Measurements from ENCODE around the gene UPK2. TPM values are rescaled to one million over a fixed set of nuclear protein-coding genes. Genes with fewer than 3 reads are reported as not detected.
"Not testable (repeated sequence)": the region's sequence is repeated elsewhere in the genome, so short reads cannot be mapped to it uniquely, and the experiment has no call there.

UPK2 gene
- total and polyA plus RNA-seq, 10 of the 15 experiments (the other 5 are each of a cell fraction or from before 2014, with no cell fraction given): 0.07 to 1.0 (median 0.31) TPM; not detected in 7

DNA sequence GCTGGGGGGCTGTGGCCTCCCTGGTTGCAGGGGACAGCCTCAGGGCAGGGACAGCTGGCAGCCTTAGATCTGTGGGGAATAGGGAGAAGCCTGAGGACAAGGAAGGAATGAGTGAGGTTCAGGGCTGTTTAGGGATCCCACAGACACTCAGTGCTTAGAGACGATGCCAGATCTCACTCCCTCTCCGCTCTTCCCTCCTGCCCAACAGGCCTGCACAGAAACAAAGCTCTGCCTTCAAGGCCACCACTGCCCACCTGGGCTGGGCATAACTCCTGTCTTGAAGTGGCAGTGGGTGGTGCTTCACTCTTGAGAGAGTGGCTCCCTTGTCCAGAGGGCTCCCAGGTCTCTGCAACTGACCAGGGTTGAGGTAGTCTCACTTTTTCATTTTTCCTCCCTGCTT lies 28.7 kb downstream of the UPK2 start (continued):
- TF ChIP-seq, protein P1, sequence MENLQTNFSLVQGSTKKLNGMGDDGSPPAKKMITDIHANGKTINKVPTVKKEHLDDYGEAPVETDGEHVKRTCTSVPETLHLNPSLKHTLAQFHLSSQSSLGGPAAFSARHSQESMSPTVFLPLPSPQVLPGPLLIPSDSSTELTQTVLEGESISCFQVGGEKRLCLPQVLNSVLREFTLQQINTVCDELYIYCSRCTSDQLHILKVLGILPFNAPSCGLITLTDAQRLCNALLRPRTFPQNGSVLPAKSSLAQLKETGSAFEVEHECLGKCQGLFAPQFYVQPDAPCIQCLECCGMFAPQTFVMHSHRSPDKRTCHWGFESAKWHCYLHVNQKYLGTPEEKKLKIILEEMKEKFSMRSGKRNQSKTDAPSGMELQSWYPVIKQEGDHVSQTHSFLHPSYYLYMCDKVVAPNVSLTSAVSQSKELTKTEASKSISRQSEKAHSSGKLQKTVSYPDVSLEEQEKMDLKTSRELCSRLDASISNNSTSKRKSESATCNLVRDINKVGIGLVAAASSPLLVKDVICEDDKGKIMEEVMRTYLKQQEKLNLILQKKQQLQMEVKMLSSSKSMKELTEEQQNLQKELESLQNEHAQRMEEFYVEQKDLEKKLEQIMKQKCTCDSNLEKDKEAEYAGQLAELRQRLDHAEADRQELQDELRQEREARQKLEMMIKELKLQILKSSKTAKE (IDR thresholded peaks at IDR 0.05; ENCODE audit: low read depth, poor library complexity, severe bottlenecking): no peak
- no peak for TF ChIP-seq RAD21 (IDR thresholded peaks at IDR 0.05; ENCODE audit: insufficient read depth, low read depth, low read length)
- no peak for TF ChIP-seq WRNIP1 (IDR thresholded peaks at IDR 0.05; ENCODE audit: borderline replicate concordance, low read depth, low read length)
- TF ChIP-seq DPF2 (IDR thresholded peaks at IDR 0.05): no peak

DNA sequence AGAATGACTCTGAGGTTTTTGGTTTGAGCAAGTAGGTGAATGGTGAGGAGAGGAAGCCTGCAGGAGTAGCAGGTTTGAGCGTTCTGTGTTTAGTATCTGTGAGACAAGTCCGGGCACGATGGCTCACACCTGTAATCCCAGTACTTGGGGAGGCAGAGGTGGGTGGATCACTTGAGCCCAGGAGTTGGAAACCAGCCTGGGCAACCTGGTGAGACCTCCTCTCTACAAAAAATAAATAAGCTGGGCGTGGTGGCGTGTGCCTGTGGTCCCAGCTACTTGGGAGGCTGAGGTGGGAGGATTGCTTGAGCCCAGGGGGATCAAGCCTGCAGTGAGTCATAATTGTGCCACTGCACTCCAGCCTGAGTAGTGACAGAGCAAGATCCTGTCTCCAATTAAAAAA lies 32.2 kb downstream of the UPK2 start:
- Histone ChIP-seq H3K4me1 (ENCODE audit: control insufficient read depth, insufficient read depth, low read length) (no peaks in the 10 kb centered on the region), H2AFZ (ENCODE audit: control insufficient read depth, low read depth, low read length) (no peak overlapping the region), H3K79me2 (ENCODE audit: control insufficient read depth, insufficient read depth, low read length) (no peaks in the 10 kb centered on the region), H3K9me3 (replicated peaks; ENCODE audit: control insufficient read depth, insufficient read depth, low read length) (no peaks in the 10 kb centered on the region), H4K20me1 (ENCODE audit: control insufficient read depth, insufficient read depth) (no peaks in the 10 kb centered on the region), H3K9ac (ENCODE audit: control insufficient read depth, insufficient read depth, low read length) (no peak overlapping the region), H3K27ac (ENCODE audit: control insufficient read depth, insufficient read depth) (no peak overlapping the region), H3K4me3 (no peak overlapping the region), H3K27me3 (replicated peaks in 1 of 2; ENCODE audit: control insufficient read depth in 2 of 2, insufficient read depth in 2 of 2, low read length in 1 of 2) (no peaks in the 10 kb centered on the region; a peak in 1 of 4 replicates), H3K36me3 (ENCODE audit: control insufficient read depth in 2 of 2, insufficient read depth in 2 of 2, low read length in 1 of 2) (no peaks in the 10 kb centered on the region), H3K4me2 (ENCODE audit: control insufficient read depth, insufficient read depth) (no peak overlapping the region)
- TF ChIP-seq BHLHE40 (IDR thresholded peaks at IDR 0.05; ENCODE audit: borderline replicate concordance in 1 of 2, low read depth in 2 of 2, low read length in 1 of 2): no peak
- TF ChIP-seq, protein P2, sequence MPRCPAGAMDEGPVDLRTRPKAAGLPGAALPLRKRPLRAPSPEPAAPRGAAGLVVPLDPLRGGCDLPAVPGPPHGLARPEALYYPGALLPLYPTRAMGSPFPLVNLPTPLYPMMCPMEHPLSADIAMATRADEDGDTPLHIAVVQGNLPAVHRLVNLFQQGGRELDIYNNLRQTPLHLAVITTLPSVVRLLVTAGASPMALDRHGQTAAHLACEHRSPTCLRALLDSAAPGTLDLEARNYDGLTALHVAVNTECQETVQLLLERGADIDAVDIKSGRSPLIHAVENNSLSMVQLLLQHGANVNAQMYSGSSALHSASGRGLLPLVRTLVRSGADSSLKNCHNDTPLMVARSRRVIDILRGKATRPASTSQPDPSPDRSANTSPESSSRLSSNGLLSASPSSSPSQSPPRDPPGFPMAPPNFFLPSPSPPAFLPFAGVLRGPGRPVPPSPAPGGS (IDR thresholded peaks at IDR 0.05; ENCODE audit: borderline replicate concordance, insufficient read depth, low read depth, low read length, poor library complexity, severe bottlenecking): peak; percentile 41
- DNase-seq (ENCODE audit: low read depth, low spot score): no peak
- in situ Hi-C loops (cut with MboI): no loop called here
- no peak for ATAC-seq
- no peak for FAIRE-seq
- BruUV-seq (replicated peaks): no TSS peak
- 96% methylated on average over 5 of the region's 5 CpGs for WGBS (ENCODE audit: insufficient coverage, insufficient replicate concordance, low lambda C conversion rate, missing lambda C conversion rate)
- RAD21 ChIA-PET (ENCODE audit: unreplicated experiment): no interaction called here
- POLR2A ChIA-PET: interaction anchor here (0.6 kb wide), 1 partner anchor 261 kb away, joined by 3 read pairs; no protein-coding TSS in a partner anchor
- SMC1A ChIA-PET (ENCODE audit: uncharacterized antibody, unreplicated experiment): no interaction called here
- CTCF ChIA-PET: no interaction called here
- intact Hi-C loops (cut with micrococcal nuclease; ENCODE audit: unreplicated experiment): no loop called here

DNA sequence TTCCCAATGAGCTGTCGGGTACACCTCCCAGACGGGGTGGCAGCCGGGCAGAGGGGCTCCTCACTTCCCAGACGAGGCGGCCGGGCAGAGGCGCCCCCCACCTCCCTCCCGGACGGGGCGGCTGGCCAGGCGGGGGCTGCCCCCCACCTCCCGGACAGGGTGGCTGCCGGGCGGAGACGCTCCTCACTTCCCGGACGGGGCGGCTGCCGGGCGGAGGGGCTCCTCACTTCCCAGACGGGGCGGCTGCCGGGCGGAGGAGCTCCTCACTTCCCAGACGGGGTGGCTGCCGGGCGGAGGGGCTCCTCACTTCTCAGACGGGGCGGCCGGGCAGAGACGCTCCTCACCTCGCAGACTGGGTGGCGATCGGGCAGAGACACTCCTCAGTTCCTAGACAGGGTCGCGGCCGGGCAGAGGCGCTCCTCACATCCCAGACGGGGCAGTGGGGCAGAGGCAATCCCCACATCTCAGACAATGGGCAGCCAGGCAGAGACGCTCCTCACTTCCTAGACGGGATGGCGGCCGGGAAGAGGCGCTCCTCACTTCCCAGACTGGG lies 35.5 kb downstream of the UPK2 start:
- intact Hi-C loops (cut with micrococcal nuclease; ENCODE audit: unreplicated experiment); H3K4me2 ChIP-seq (ENCODE audit: control insufficient read depth, insufficient read depth); H3K79me2 ChIP-seq (ENCODE audit: control insufficient read depth, insufficient read depth, low read length): not testable (repeated sequence)

More for the DNA sequence above, 35.5 kb downstream of the UPK2 start:
- H3K27me3 ChIP-seq (replicated peaks in 1 of 2; ENCODE audit: control insufficient read depth in 2 of 2, insufficient read depth in 2 of 2, low read length in 1 of 2); DNase-seq (ENCODE audit: low read depth, low spot score); H3K27ac ChIP-seq (ENCODE audit: control insufficient read depth, insufficient read depth); H3K9ac ChIP-seq (ENCODE audit: control insufficient read depth, insufficient read depth, low read length); H3K4me3 ChIP-seq; H3K9me3 ChIP-seq (replicated peaks; ENCODE audit: control insufficient read depth, insufficient read depth, low read length); H4K20me1 ChIP-seq (ENCODE audit: control insufficient read depth, insufficient read depth); SMC1A ChIA-PET (ENCODE audit: uncharacterized antibody, unreplicated experiment); RAD21 ChIA-PET (ENCODE audit: unreplicated experiment); H2AFZ ChIP-seq (ENCODE audit: control insufficient read depth, low read depth, low read length); POLR2A ChIA-PET; FAIRE-seq; H3K4me1 ChIP-seq (ENCODE audit: control insufficient read depth, insufficient read depth, low read length); BruUV-seq (replicated peaks); ATAC-seq; H3K36me3 ChIP-seq (ENCODE audit: control insufficient read depth in 2 of 2, insufficient read depth in 2 of 2, low read length in 1 of 2); in situ Hi-C loops (cut with MboI): not testable (repeated sequence)
- CTCF ChIA-PET: interaction anchor here (0.6 kb wide), 1 partner anchor 354 kb away, joined by 3 read pairs; no protein-coding TSS in a partner anchor
- WGBS (ENCODE audit: insufficient coverage, insufficient replicate concordance, low lambda C conversion rate, missing lambda C conversion rate): 98% methylated on average over 19 of the region's 44 CpGs
